Cardiac muscle cell (in vitro differentiated cells and primary cell): ENCODE data around the gene EEPD1. TPM values are rescaled to one million over a fixed set of nuclear protein-coding genes. Genes with fewer than 3 reads are reported as not detected.

Experiments
- DNase-seq, 2 donors: peaks; one replicate each; pipeline versions ENCODE4 v3.0.0 to v3.0.0-alpha.2; 2010 to 2017; ENCODE audit warnings: low read depth in 1 of 2, low spot score in 1 of 2
- H3K27ac ChIP-seq: fragments of 200-600 bp; sonication (generic); 2 replicates; pipeline ENCODE4 v1.5.1; 2016
- H3K27me3 ChIP-seq: fragments of 200-600 bp; sonication (generic); 2 replicates; pipeline ENCODE4 v1.6.0; 2016; ENCODE audit warnings: control low read depth
- H3K36me3 ChIP-seq: fragments of 200-600 bp; sonication (generic); 2 replicates; pipeline ENCODE4 v1.5.1; 2016; ENCODE audit warnings: control low read depth
- H3K4me1 ChIP-seq: fragments of 200-600 bp; sonication (generic); 2 replicates; pipeline ENCODE4 v1.8.1; 2017; ENCODE audit warnings: low read depth, mild to moderate bottlenecking, mixed run types
- H3K4me3 ChIP-seq: fragments of 200-600 bp; sonication (generic); 2 replicates; pipeline ENCODE4 v1.5.1; 2016; ENCODE audit warnings: mild to moderate bottlenecking
- H3K9me3 ChIP-seq: fragments of 200-600 bp; sonication (generic); 2 replicates; pipeline ENCODE4 v1.5.1; 2017; ENCODE audit warnings: low read depth, mild to moderate bottlenecking, control low read depth
- polyA plus RNA-seq: library from polyadenylated mRNA; unstranded; fragments of >200 nt; fragmentation: Nextera tagmentation; extraction: Ambion mirVana; gene quantifications from 2 replicates; pipeline ENCODE4 v1.2.1, GENCODE V29; 2016
- total RNA-seq: library from RNA; depleted of rRNA; stranded (reverse); fragments of >200 nt; gene quantifications from 2 replicates; pipeline ENCODE4 v1.2.3, GENCODE V29; 2016
- TF ChIP-seq, protein P1 (sequence below): IDR thresholded peaks from 2 replicates; pipeline ENCODE4 v1.5.1; 2012; ENCODE audit warnings: low read depth, mild to moderate bottlenecking, low read length

The EEPD1 gene
- total and polyA plus RNA-seq, 2 experiments from 2014 or later: 4.8 to 11.9 TPM

GRCh38 chr7:36110584-36110983, 42.5 kb upstream of the EEPD1 start:
- H3K9me3 ChIP-seq: no peaks in the 10 kb centered on the region
- H3K4me3 ChIP-seq: no peak overlapping the region
- H3K36me3 ChIP-seq: no peaks in the 10 kb centered on the region
- H3K4me1 ChIP-seq: no peaks in the 10 kb centered on the region
- H3K27me3 ChIP-seq: no peaks in the 10 kb centered on the region
- DNase-seq: no peak
- TF ChIP-seq, protein P1, sequence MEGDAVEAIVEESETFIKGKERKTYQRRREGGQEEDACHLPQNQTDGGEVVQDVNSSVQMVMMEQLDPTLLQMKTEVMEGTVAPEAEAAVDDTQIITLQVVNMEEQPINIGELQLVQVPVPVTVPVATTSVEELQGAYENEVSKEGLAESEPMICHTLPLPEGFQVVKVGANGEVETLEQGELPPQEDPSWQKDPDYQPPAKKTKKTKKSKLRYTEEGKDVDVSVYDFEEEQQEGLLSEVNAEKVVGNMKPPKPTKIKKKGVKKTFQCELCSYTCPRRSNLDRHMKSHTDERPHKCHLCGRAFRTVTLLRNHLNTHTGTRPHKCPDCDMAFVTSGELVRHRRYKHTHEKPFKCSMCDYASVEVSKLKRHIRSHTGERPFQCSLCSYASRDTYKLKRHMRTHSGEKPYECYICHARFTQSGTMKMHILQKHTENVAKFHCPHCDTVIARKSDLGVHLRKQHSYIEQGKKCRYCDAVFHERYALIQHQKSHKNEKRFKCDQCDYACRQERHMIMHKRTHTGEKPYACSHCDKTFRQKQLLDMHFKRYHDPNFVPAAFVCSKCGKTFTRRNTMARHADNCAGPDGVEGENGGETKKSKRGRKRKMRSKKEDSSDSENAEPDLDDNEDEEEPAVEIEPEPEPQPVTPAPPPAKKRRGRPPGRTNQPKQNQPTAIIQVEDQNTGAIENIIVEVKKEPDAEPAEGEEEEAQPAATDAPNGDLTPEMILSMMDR: no peak
- no peak overlapping the region for H3K27ac ChIP-seq

DNA sequence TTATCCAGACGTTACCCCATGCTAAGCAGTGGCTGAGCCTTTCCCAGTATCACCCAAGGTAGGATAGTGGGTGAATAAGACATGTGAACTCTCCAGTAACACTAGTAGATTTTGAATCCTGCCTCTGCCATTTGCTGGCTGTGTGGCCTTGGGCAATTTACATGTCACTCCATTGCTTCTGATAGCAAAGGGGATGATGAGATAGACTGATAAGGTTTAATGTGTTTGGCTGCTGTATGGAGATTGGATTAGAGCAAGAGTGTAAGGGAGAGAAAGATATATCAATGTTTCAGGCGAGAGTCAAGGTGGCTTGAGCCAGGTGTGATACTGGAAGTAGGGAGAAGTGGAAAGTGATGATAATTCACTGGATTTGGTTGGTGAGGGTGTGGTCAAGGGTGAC, 40.1 kb upstream of the EEPD1 start:
- Histone ChIP-seq H3K27ac (no peak overlapping the region), H3K4me1 (no peaks in the 10 kb centered on the region), H3K36me3 (no peaks in the 10 kb centered on the region), H3K27me3 (no peaks in the 10 kb centered on the region), H3K9me3 (no peaks in the 10 kb centered on the region), H3K4me3 (no peak overlapping the region)
- no peak for DNase-seq
- TF ChIP-seq, protein P1: no peak

GRCh38 chr7:36114355-36114754, 38.7 kb upstream of the EEPD1 start:
- no peaks in the 10 kb centered on the region for H3K27me3 ChIP-seq
- no peak overlapping the region for H3K27ac ChIP-seq
- DNase-seq: no peak
- TF ChIP-seq, protein P1: no peak
- H3K4me3 ChIP-seq: no peak overlapping the region
- H3K36me3 ChIP-seq: no peaks in the 10 kb centered on the region
- no peaks in the 10 kb centered on the region for H3K9me3 ChIP-seq
- H3K4me1 ChIP-seq: no peaks in the 10 kb centered on the region

GRCh38 chr7:36115448-36116321, 37.4 kb upstream of the EEPD1 start:
- Histone ChIP-seq H3K27me3 (no peaks in the 10 kb centered on the region), H3K4me3 (no peak overlapping the region), H3K36me3 (no peaks in the 10 kb centered on the region), H3K27ac (no peak overlapping the region), H3K9me3 (no peaks in the 10 kb centered on the region), H3K4me1 (no peaks in the 10 kb centered on the region)
- peak; percentile 38 to 96 for DNase-seq
- TF ChIP-seq, protein P1: no peak

GRCh38 chr7:36116347-36117202, 36.5 kb upstream of the EEPD1 start:
- Histone ChIP-seq H3K4me1 (no peaks in the 10 kb centered on the region), H3K36me3 (no peaks in the 10 kb centered on the region), H3K27ac (no peak overlapping the region), H3K4me3 (no peak overlapping the region), H3K9me3 (no peaks in the 10 kb centered on the region), H3K27me3 (no peaks in the 10 kb centered on the region)
- no peak for DNase-seq
- TF ChIP-seq, protein P1: no peak
